ENCODE measurements around the gene TDP1.

DNA sequence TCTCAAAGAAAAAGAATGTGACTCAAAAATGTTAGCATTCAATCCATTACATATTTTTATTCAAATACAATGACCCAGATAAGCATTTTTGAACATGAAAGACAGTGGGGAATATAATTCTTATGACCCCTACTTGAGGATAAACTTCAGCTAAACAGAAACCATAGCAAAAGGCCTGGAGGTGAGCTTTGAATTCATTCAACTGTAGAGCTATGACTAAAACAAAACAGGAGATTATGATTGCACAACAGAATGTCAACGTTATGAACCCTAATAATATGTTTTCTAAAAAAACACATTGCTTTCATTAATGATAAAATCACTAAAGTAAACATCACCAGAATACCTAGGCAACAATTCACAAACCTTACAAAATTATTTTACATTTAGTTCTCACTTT is 29.0 kb upstream of the TDP1 start:
- TF ChIP-seq, protein P1, sequence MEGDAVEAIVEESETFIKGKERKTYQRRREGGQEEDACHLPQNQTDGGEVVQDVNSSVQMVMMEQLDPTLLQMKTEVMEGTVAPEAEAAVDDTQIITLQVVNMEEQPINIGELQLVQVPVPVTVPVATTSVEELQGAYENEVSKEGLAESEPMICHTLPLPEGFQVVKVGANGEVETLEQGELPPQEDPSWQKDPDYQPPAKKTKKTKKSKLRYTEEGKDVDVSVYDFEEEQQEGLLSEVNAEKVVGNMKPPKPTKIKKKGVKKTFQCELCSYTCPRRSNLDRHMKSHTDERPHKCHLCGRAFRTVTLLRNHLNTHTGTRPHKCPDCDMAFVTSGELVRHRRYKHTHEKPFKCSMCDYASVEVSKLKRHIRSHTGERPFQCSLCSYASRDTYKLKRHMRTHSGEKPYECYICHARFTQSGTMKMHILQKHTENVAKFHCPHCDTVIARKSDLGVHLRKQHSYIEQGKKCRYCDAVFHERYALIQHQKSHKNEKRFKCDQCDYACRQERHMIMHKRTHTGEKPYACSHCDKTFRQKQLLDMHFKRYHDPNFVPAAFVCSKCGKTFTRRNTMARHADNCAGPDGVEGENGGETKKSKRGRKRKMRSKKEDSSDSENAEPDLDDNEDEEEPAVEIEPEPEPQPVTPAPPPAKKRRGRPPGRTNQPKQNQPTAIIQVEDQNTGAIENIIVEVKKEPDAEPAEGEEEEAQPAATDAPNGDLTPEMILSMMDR (conservative IDR thresholded peaks at IDR 0.05; ENCODE audit: low read depth, low read length), result no peak
- no peak for TF ChIP-seq EZH2 (IDR thresholded peaks at IDR 0.05; ENCODE audit: low read length, unreplicated experiment)

Data from PC-3 (cell line).